HepG2 (cell line): ENCODE measurements around the gene AFF1. TPM values are rescaled to one million over a fixed set of nuclear protein-coding genes. Genes with fewer than 3 reads are reported as not detected.

ENCODE experiments used
- ATF7-NPFF ChIP-seq: sonication (generic); formaldehyde crosslinking; IDR thresholded peaks from 2 replicates; pipeline ENCODE4 v1.8.1; 2023; ENCODE audit warnings: mild to moderate bottlenecking, low read depth, missing genetic modification reagents, moderate library complexity
- KDM5A ChIP-seq: fragments of 200-600 bp; sonication (generic); IDR thresholded peaks from 2 replicates; pipeline ENCODE4 v1.7.0; 2018; ENCODE audit warnings: antibody characterized with exemption, mild to moderate bottlenecking, low read length, borderline replicate concordance
- MATR3 ChIP-seq: sonication (generic); formaldehyde crosslinking; IDR thresholded peaks from 2 replicates; pipeline ENCODE4 v1.4.0; 2020; ENCODE audit warnings: missing genetic modification reagents
- MTF2 ChIP-seq: sonication (generic); formaldehyde crosslinking; IDR thresholded peaks from 2 replicates; pipeline ENCODE4 v1.5.0; 2020; ENCODE audit warnings: missing genetic modification reagents, borderline replicate concordance
- SATB2 ChIP-seq: sonication (generic); formaldehyde crosslinking; IDR thresholded peaks from 2 replicates; pipeline ENCODE4 v1.5.0; 2020; ENCODE audit warnings: missing genetic modification reagents
- SIN3A ChIP-seq: IDR thresholded peaks from 2 replicates; pipeline ENCODE4 v1.6.1; 2011; ENCODE audit warnings: low read depth, mild to moderate bottlenecking, control low read depth, low read length, borderline replicate concordance
- SIX1 ChIP-seq: sonication (generic); formaldehyde crosslinking; IDR thresholded peaks from 2 replicates; pipeline ENCODE4 v1.4.0; 2020; ENCODE audit warnings: missing genetic modification reagents, borderline replicate concordance
- SKIL ChIP-seq: sonication (generic); formaldehyde crosslinking; IDR thresholded peaks from 2 replicates; pipeline ENCODE4 v1.8.0; 2022; ENCODE audit warnings: missing genetic modification reagents, mild to moderate bottlenecking, moderate library complexity, borderline replicate concordance
- TGIF2 ChIP-seq: IDR thresholded peaks from 2 replicates; pipeline ENCODE4 v1.6.1; 2016; ENCODE audit warnings: control low read depth, missing compliant biosample characterization
- ZKSCAN1 ChIP-seq: fragments of 150-350 bp; IDR thresholded peaks from 2 replicates; pipeline ENCODE4 v1.6.1; 2014; ENCODE audit warnings: low read length
- ZNF562 ChIP-seq: sonication (generic); formaldehyde crosslinking; IDR thresholded peaks from 2 replicates; pipeline ENCODE4 v1.8.0; 2022; ENCODE audit warnings: missing genetic modification reagents, borderline replicate concordance
- ZNF652 ChIP-seq: IDR thresholded peaks from 2 replicates; pipeline ENCODE4 v1.6.1; 2016; ENCODE audit warnings: low read depth, borderline replicate concordance
- ZNF766 ChIP-seq: sonication (generic); formaldehyde crosslinking; IDR thresholded peaks from 2 replicates; pipeline ENCODE4 v1.5.0; 2020; ENCODE audit warnings: missing genetic modification reagents, borderline replicate concordance
- ZNF850 ChIP-seq: sonication (generic); formaldehyde crosslinking; conservative IDR thresholded peaks from 2 replicates; pipeline ENCODE4 v1.9.0; 2021; ENCODE audit warnings: mild to moderate bottlenecking, missing genetic modification reagents
- ZUFSP ChIP-seq: sonication (generic); formaldehyde crosslinking; IDR thresholded peaks from 2 replicates; pipeline ENCODE4 v1.9.0; 2021; ENCODE audit warnings: missing genetic modification reagents, mild to moderate bottlenecking, borderline replicate concordance
- polyA plus RNA-seq, 8 experiments: library from polyadenylated mRNA; depleted of rRNA in 3 of 8; stranded (reverse) in 7 of 8; unstranded in 1 of 8; fragments of >200 nt; fragmentation: Illumina TruSeq in 4 of 8; extraction: Trizol in 4 of 8; gene quantifications; 2 replicates each; pipeline versions ENCODE4 v1.2.1 to v1.2.3, GENCODE V29; 2011 to 2016; ENCODE audit warnings: low read depth in 4 of 8, missing spikeins in 1 of 8, mixed read lengths in 1 of 8; ENCODE audit not compliant: insufficient read depth in 1 of 8
- total RNA-seq, 5 experiments: library from RNA; depleted of rRNA; stranded (reverse); fragments of >200 nt; fragmentation: Illumina TruSeq; extraction: Trizol; gene quantifications; 2 replicates each; pipeline ENCODE4 v1.2.3, GENCODE V29; 2016; ENCODE audit warnings: low read depth in 1 of 5
- TF ChIP-seq, protein P1 (sequence below): sonication (generic); formaldehyde crosslinking; conservative IDR thresholded peaks from 2 replicates; pipeline ENCODE4 v1.4.0; 2020; ENCODE audit warnings: missing genetic modification reagents
- TF ChIP-seq, protein P2 (sequence below): IDR thresholded peaks from 2 replicates; pipeline ENCODE4 v1.6.1; 2016; ENCODE audit warnings: low read depth
- TF ChIP-seq, protein P3 (sequence below): IDR thresholded peaks from 2 replicates; pipeline ENCODE4 v1.6.1; 2012; ENCODE audit warnings: low read depth, low read length, improper control_type of control experiment

The AFF1 gene
- total and polyA plus RNA-seq, 2 of the 13 experiments (the other 11 are each of a cell fraction or from before 2014, with no cell fraction given): 15.5 to 15.9 TPM

GRCh38 chr4:86934147-86934770 lies 552 bp upstream of the AFF1 start (continued):
- TF ChIP-seq SKIL (CRISPR knock-in tag) (no peak), MATR3 (CRISPR knock-in tag) (no peak), ATF7-NPFF (CRISPR knock-in tag) (no peak), KDM5A (peak; percentile 73; the same call in 1 of the 2 replicates), SIN3A (0 out of 2 replicates have a peak, but pooled peaks have one; percentile 7), ZNF850 (no peak), ZNF766 (CRISPR knock-in tag) (no peak), ZKSCAN1 (no peak), SATB2 (CRISPR knock-in tag) (no peak), ZNF562 (CRISPR knock-in tag) (no peak), TGIF2 (CRISPR knock-in tag) (no peak), ZNF652 (CRISPR knock-in tag) (no peak), ZUFSP (CRISPR knock-in tag) (no peak), SIX1 (CRISPR knock-in tag) (no peak), MTF2 (CRISPR knock-in tag) (no peak)
- TF ChIP-seq, protein P1, sequence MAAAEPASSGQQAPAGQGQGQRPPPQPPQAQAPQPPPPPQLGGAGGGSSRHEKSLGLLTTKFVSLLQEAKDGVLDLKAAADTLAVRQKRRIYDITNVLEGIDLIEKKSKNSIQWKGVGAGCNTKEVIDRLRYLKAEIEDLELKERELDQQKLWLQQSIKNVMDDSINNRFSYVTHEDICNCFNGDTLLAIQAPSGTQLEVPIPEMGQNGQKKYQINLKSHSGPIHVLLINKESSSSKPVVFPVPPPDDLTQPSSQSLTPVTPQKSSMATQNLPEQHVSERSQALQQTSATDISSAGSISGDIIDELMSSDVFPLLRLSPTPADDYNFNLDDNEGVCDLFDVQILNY (CRISPR knock-in tag): no peak
- TF ChIP-seq, protein P2, sequence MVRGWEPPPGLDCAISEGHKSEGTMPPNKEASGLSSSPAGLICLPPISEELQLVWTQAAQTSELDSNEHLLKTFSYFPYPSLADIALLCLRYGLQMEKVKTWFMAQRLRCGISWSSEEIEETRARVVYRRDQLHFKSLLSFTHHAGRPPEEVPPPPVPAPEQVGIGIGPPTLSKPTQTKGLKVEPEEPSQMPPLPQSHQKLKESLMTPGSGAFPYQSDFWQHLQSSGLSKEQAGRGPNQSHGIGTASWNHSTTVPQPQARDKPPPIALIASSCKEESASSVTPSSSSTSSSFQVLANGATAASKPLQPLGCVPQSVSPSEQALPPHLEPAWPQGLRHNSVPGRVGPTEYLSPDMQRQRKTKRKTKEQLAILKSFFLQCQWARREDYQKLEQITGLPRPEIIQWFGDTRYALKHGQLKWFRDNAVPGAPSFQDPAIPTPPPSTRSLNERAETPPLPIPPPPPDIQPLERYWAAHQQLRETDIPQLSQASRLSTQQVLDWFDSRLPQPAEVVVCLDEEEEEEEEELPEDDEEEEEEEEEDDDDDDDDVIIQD (CRISPR knock-in tag): no peak
- TF ChIP-seq, protein P3, sequence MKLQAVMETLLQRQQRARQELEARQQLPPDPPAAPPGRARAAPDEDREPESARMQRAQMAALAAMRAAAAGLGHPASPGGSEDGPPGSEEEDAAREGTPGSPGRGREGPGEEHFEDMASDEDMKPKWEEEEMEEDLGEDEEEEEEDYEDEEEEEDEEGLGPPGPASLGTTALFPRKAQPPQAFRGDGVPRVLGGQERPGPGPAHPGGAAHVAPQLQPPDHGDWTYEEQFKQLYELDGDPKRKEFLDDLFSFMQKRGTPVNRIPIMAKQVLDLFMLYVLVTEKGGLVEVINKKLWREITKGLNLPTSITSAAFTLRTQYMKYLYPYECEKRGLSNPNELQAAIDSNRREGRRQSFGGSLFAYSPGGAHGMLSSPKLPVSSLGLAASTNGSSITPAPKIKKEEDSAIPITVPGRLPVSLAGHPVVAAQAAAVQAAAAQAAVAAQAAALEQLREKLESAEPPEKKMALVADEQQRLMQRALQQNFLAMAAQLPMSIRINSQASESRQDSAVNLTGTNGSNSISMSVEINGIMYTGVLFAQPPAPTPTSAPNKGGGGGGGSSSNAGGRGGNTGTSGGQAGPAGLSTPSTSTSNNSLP: no peak
